NCI-H2081 treated with DMSO at 0.1 percent for 48 hours (cell line): Measurements from ENCODE around the gene IRX2.

Source experiments
- DNase-seq: peaks from one replicate; lab custom pipeline; 2025; lab: John Stamatoyannopoulos, UW

The IRX2 gene

DNA sequence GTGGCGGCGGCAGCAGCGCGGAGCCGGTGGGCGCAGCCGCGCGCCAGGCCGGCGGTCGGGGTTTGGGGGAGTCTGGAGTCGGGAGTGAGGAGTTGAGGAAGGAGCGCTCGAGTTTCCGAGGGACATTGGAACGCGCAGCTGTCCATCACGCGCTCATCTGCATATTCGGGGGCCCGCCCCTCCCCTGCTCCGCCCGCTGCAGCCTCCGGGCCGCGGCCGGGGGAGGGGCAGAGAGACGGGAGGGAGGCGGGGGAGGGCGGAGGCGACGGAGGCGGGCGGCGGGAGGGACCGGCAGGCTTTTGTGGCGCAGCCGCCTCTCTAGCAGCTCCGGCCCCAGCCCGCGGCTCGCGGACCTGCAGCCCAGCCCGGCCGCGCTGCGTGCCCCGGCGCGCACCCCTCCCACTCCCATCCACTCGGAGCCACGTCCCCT lies at the start of gene IRX2:
TSS of gene IRX2 (minus strand) at position 86 of the 430 bp plus-strand sequence. CDS start 264 bp downstream, outside the sequence.
- DNase-seq, result no peak

DNA sequence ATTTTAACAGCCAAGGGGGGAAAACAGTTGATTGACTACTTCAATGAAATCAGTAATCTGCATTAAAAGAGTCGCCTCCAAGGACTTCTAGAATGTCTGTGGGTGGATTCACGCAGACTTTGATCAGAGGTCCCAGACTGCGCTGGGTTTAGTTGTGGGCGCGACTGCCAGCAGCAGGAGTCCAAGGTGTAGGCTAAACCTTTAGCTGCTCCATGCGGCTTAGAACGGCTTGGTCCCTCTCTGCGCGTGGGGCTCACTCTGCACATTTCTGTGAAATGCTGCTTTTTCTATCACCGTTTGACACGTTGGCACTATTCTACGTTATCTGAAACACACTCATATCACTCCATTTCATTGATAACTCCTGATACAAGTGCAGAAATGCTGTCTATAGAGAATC lies 48.6 kb upstream of the IRX2 start:
- DNase-seq, result no peak

DNA sequence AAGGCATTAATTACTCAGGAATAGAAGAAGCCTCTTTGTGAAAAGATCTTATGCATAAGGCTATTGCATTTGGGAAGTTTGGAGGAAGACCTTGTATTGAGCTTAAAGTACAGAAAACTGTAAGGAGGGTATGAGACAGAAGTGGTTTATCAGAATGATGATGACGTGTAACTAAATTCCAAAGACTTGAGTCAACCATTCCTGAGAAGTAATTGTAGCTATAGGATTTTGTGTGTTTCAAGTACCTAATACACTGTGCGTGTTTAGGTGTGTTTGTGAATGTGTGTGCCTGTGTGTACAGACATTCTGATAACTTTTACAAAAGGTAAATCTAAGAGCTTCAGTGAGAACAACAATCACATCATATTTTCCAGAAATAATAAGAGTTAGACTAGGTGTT lies 46.5 kb upstream of the IRX2 start:
- DNase-seq, result no peak

DNA sequence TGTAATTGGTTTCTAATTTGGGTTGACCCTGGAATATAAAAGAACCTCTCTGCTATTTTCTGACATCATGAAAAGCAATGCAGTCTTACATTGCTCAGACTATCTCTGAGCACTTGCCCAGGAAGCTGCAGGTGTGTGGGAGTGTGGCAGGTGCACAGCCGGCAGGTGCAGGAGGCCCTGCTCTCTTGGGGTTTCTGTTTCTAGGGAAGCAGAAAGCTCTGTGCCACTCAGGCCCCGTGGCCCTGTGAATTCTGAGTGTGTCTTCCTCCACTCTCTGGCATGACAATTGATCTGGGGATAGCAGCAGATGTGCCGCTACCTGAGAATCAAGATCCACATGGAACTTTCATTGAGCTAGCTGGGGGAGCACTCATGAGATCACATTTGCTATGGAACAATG lies 45.7 kb upstream of the IRX2 start:
- DNase-seq, result no peak

DNA sequence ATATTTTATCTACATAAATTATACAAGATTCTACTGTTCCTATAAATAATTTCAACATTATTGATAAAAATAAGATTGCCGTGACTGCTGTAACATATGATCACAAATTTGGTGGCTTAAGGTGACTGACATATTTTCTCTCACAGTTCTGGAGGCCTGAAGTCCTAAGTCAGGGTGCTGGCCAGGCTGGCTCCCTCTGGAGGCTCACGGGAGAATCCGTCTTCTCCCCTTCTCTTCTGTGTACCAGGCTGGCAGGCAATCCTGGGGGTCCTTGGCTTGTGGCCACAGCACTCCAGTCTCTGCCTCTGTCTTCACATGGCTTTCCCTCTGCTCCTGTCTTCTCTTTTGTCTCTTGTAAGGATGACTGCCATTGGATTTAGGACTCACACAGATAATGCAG lies 31.7 kb upstream of the IRX2 start:
- no peak for DNase-seq

DNA sequence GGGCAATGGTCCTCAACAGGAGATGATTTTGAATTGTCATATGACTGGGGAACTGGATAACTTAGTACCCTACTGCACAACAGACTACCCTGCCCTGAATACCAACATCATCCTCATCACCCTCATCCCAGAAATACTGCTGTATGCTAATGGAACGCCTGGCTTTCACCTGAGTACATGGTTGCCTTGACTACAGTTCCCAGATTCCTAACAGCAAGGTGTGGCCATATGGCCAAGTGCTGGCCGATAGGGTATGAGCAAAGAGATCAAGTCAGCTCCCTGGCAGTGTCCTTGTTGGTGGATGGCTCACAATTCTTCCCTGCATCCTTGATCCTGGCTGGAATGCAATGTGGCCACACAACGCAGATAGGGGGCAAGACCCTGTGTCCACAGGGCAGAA lies 31.2 kb upstream of the IRX2 start:
- no peak for DNase-seq

DNA sequence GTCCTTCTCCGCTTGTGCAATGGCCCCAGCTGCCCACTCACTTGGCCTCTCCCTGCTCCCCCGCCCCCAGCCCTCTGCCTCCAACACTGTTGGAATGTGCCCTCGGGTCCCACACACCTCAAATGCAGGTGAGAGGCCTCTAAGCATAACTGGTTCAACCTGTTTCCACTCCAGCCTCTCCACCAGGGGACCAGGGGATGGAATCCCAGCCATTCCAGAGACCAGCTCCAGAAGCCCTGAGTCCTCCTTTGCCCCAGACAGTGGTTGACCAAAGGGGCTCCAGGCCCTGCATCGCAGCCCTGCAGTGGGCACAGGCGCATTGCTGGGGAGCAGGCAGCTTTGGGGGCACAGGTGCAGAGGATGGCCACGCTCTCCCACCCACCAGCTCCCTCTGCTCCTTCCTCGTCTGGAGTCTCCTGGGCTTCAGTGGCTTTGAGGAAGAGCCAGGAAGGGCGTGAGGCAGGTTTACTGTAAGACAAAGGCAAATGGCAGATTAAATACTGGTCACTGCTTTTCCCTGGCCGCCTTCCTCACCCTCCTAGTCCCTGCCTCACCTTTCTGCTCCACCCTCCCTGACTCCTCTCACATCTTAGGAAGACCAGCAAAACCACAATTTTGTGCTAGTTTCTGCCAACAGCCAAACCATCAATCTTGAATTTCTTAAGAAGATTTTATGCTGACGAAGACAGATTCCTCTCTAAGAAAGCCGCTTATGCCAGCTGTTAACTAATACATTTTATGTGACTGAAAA lies 29.1 kb upstream of the IRX2 start:
- DNase-seq, result no peak

DNA sequence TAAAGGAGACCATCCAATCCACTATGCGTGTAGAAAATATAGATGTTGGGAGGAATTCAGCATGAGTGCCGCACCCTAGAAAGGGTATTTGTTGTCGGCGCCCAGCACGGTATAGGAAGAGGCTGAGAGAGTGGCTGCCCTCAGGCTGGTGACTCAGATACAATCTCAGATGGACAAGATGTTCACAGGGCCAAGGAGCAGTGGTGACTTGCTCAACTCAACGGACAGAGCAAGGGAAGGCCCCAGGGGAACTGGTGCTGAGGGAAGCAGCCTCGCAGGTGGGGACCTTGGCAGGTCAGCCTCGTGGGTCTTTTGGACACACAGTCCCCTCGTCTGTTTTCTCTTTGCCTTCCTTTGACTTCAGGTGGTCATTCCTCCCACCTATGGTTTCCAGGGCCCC lies 28.0 kb upstream of the IRX2 start:
- DNase-seq, result no peak

DNA sequence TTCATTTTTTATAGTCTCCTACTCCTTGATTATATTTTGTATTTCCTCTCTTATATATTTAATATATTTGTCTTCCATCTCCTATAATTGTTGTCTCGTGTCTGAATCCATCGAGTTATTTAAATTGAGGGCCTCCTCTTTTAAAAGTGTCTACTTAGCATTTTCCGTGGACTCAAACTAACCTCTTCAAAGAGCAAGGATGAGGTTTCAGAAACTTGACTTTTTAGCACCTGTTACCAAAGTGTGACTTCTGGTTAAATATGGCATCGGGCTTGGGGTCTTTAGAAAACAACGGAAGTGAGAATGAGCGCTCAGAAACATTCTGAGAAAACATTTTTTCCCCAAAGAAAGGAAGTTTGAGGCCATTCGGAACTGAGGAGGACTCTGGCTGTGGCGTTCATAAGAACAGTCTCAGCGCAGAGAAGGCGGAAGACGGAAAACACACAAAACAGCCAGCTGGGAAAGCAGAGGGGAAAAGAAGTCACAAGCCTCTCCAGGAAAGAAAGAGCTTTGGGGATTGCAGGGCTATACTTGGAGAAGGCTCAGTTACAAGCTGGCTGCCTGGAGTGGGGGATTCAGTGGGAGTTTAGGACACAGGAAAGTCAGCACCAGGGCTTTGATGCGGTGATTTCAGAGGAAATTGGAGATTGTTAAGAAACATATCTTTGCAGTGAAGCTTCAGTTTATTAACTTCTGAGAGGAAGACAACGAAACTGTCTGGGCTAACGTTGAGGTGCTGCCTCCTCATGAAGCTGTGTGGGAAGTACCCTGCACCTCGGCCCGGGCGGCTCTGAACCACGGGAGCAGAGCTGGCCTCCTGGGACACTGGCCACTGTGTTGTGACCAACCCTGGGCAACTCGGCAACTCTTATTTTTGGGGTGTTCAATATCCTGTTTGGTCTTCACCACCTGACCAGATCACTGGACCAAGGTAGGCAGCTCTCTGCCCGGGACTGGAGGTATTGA lies 25.1 kb upstream of the IRX2 start:
- no peak for DNase-seq

DNA sequence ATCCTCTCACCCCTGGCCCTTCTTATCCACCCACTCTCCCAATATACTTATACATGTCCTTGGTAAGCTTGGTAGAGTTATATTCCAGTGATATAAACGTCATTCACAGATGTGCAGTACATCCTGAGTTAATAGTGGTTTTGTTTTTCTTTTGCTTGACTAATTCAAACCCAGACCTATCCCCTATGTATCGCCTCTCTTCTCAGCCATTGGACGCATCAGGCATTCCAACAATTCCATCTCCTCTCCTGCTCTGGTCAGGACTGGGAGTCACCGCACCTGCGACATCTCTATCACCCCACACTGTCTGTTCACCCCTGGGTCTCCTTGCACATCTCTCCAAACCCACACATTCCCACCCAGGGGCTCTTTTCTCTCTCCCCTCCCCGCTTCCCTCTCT lies 21.9 kb upstream of the IRX2 start:
- DNase-seq, result no peak

DNA sequence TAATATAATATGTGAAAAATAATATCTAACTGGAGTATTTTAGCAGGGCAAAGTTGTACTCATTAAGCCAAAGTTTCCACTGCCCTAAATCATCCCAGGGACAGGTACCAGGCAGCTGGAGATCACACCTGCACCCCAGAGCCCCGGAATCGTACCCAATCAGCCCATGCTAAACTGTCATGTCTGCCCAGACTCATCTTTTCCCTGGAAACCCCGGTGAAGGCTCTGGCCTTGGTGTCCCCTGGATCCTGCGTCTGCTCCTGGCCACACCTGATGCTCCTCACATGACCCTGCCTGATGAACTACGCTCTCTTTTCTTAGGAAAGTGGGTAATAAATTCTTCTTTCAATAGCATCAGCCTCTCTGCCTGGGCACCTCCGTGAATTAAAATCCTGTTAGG lies 15.6 kb upstream of the IRX2 start:
- DNase-seq, result no peak

DNA sequence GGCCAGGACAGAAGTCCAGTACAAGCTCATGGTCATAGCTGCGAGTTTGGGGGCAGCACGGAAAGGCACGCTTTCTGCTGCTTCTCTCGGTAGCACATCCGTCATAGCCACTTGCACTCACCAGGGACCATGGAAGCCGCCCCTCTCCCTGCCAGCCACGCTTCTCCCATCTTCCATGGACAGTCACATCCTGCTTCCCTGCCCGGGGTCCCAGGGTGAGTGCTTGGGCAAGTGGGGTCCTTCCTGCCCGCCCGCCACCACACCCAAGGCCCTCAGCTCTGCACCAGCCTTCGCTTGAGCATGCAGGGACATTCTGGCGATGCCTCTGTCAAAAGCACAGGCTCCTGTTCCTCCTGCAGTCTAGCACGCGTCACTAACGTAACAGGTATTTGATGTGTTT lies 13.1 kb upstream of the IRX2 start:
- DNase-seq, result no peak

DNA sequence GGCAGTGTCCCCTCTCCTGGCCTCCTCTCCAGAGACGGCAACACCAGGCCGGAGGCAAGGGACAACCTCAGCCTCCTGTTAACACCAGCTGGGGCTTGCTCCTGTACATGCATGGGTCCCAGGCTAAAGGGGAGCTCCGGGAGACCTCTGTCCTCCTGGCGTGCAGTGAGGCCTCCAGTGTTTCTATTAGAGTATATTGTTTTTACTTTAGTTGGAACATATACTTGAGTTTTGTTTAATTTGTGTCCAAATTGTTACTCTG lies 12.0 kb upstream of the IRX2 start:
- DNase-seq, result no peak

DNA sequence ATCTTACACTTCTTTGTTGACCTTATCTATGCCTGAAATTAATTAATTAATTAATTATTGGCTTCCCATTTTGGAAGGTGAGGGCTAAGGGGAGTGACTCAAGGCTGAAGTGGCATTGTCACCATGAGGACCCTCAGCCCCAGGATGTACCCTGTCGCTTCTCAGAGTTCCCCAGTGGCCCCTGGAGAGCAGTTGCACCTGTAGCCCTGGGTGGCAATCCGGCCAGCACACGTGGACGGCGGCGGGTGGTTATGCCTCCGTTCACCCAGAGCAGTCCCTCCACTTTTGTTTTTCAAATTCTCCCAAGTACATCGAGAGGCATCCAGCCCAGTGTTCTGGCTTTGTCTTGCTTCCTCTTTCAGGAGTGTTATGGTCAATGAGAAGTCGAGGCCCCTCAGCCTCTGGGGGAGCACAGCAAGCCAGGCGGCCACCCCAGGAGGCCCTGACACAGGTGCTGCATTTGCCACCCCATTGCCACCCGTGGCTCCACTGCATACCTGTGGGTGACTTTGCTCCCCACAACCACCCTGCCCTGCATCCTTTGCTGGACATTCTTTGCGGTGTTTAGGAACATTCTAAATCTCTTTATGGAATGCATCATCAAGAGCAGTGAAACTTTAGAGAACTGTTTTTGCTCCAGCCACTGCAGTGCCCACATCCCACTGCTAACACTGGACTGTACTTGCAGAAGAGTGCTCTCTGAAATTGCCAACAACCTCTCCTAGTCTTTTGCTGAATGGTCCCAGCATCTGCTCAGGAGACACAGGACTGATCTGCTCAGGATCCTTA lies 11.5 kb upstream of the IRX2 start:
- no peak for DNase-seq

DNA sequence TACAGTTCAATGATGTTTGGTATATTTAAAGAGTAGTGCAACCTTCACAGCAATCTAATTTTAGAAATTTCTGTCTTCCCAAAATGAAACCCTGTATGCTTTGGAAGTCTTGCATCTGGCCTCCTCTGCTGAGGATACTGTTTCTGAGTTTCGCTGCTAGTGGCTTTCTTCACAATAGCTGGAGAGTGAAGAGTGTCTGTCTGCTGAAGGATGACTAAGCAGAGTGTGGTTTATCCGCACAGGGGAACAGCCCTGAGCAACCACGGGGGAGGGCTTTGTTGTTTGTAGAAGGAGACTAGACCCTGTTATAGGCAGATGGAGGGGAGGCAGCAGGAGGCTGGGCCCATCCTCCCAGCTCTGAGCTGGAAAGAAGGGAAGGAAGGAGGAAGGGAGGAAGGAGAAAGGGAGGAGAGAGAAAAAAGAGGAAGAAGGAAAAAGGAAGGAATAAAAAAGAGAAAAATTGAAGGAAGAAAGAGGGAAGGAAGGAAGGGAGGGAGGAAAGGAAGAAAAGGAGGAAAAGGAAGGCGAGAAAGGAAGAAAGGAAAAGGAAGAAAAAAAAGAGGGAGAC lies 10.5 kb upstream of the IRX2 start:
- no peak for DNase-seq

DNA sequence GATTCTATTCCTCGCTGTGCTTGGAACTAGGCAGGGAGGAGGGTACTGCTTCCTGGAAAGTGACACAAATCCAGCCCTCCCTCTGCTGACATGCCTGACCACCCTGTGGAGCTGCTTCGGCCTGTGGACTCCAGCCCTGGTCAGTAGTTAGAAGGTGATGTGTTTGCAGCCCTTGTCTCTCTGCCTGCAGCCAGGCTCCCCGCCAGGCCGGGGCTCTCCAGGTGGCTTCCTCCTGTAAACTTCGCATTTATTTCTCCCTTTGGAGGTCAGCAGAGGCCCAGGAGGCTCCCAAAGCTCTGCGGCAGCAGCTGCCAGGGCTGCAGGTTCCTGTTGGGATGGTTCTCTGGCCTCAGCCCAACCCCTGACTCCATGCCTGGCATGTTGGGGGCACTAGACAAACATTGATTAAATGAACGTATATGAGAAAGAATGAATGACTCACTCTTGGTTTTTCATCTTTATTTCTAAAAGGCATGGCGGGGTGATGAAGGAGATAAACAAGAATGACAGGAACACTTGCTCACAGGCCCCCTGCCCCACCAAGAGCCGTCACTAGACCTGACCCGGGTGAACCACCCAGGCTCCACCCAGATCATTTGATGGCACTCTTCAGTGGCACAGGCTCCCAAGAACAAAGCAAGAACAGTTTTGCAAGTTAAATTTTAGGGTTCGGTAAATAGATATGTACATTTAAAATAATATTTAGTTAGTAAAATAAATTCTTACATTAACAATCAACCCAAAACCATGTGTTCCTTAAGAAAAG lies 8.4 kb upstream of the IRX2 start:
- DNase-seq, result no peak

DNA sequence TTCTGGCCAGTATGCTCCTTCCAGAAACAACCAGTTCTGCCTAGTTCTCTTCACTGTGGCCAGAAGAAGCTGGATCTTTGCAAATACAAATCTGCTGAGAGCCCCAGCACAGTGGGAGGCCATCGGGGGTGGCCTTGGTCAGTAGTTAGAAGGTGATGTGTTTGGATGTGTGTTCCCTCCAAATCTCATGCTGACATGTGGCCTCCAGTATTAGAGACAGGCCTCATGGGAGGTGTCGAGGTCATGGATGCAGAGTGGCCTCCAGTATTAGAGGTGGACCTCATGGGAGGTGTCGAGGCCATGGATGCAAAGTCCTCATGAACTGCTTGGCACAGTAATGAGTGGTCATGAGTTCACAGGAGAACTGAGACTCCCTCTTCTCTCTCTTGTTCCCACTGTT lies 7.6 kb upstream of the IRX2 start:
- DNase-seq, result no peak

DNA sequence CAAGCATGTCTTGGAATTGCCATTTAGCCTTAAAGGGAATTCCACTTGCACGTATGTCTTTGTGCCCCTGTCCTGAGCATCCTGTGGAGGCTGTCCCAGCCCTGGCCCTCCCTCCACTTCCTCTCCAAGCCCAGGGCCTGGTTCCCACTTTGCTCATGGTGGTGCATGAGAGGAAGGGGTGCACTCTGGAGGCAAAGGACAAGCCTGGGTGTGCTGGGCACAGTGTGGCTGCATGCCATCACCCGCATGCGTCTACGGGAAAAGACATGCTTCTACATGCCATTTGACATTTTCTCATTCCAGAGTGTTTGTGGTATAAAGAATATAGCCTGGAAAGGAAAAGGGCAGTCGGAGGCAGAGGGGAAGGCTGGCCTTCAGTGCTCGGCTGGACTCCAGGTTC lies 7.2 kb upstream of the IRX2 start:
- DNase-seq, result no peak

DNA sequence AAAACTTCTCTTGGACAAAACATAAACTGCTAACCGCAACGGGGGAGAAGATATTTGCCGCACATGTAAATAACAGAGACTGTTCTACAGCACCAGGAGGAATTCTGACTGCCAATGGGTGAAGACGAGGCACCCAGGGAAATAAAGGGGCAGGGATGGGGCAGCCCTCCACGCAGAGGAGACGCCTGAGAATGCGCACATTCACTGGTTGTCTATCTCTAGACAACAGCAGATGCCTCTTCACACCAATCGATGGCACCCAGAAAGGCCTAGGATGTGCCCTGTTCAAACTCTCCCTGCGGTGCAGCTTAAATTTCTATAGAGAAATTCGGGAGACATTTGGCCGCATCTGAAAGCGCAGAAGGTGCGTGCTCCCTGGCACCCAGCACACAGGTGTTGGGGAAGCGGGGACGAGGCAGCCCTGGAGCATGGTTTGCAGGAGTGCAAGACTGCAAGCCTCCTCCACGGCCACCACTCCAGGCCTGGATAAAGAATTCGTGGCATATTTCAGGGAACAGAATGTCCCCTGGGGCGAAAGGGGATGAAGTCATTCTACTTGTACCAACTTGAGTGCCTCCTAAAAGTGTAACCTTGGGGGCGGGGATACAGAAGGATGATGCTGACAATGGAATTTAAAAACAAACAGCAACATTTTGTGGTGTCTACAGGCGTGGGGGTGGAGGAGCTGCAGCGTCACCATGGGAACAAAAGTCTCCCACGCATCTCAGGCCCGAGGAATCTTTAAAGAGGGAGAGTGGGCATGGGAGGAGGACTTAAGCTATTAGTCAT lies 6.3 kb upstream of the IRX2 start:
- DNase-seq, result no peak

DNA sequence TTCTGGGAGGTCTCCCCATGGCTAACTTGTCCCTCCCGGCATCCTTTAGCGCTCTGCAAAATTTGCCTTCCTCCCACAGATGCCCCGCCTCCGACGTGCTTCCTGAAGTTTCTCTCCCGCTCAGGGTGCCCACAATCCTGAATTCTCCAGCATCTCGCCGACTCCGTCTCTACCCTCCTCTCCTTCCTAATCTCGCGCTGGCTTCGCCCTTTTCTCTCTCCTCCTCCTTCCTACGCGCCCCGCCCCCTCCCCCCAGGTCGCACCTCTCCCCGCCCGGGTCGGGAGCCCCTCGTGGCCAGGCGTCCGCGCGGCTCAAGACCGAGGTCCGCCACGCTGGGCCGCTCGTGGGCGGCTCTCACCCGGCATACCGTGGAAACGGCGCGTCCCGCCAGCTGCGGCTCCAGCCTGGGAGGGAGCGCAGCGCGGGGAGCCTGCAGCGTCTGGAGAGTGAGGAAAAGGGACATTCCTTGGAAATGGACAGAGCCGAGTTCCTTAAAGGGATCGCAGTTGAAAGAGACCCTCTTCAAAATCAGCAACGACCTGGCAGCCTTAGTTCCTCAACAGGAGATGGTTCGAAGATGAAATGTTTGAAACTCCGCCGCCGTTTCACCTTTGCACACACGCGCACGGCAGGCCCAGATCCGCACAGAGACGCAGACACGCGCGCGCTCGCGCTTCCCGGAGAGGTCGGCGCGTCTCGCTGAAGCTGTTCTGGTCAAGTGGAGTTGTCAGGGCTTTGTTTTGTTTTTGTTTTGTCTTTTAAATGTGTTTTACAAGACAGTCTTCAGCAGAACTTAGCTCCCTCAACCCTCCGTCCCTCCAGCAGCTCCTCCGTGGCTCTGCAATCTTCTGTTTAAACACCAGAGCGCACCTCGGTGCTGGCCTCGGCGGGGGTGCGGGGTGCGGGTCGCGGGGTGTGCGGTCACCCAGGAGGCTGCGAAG lies 5.0 kb upstream of the IRX2 start:
- no peak for DNase-seq
